Activated CD4-positive, CD25-positive, alpha-beta regulatory T cell treated with anti-CD3 and anti-CD28 coated beads, Interleukin-2, amount 50 U/mL, for 16 hours (primary cell): ENCODE data around the gene COL6A5.
"Not testable (repeated sequence)": the region's sequence is repeated elsewhere in the genome, so short reads cannot be mapped to it uniquely, and the experiment has no call there.

Experiments used
- DNase-seq: peaks from one replicate; pipeline ENCODE4 v3.0.0-alpha.2; 2020; ENCODE audit warnings: low read depth, low spot score

The COL6A5 gene

GRCh38 chr3:130442284-130442683, 96.8 kb downstream of the COL6A5 start:
- no peak for DNase-seq

GRCh38 chr3:130446840-130447239, 101.4 kb downstream of the COL6A5 start:
- not testable (repeated sequence) for DNase-seq

- DNase-seq = not testable (repeated sequence)
These were observed 102.7 kb downstream of the COL6A5 start for GRCh38 chr3:130448155-130448554.

GRCh38 chr3:130456540-130456939, 111.1 kb downstream of the COL6A5 start:
- no peak for DNase-seq

GRCh38 chr3:130457671-130458070, 112.2 kb downstream of the COL6A5 start:
- no peak for DNase-seq

GRCh38 chr3:130459944-130460343, 114.5 kb downstream of the COL6A5 start:
- DNase-seq = no peak

- DNase-seq = no peak
These were observed 116.6 kb downstream of the COL6A5 start for GRCh38 chr3:130462089-130462488.

GRCh38 chr3:130463221-130463620, 117.7 kb downstream of the COL6A5 start:
- no peak for DNase-seq

GRCh38 chr3:130465521-130465920, 120.0 kb downstream of the COL6A5 start:
- no peak for DNase-seq

GRCh38 chr3:130468311-130468710, 122.8 kb downstream of the COL6A5 start:
- no peak for DNase-seq

GRCh38 chr3:130470126-130470525, 124.7 kb downstream of the COL6A5 start:
- no peak for DNase-seq

- no peak for DNase-seq
These were observed 127.9 kb downstream of the COL6A5 start for GRCh38 chr3:130473416-130473815.

GRCh38 chr3:130480736-130481135, 135.3 kb downstream of the COL6A5 start:
- DNase-seq = no peak

GRCh38 chr3:130488288-130488687, 142.8 kb downstream of the COL6A5 start:
- no peak for DNase-seq

- no peak for DNase-seq
These were observed 143.4 kb downstream of the COL6A5 start for GRCh38 chr3:130488769-130489450.

- DNase-seq = no peak
These were observed 144.8 kb downstream of the COL6A5 start for GRCh38 chr3:130490241-130490640.

- DNase-seq = no peak
These were observed 146.0 kb downstream of the COL6A5 start for GRCh38 chr3:130491431-130491830.

- no peak for DNase-seq
These were observed 159.2 kb downstream of the COL6A5 start for GRCh38 chr3:130504701-130505100.

- DNase-seq = no peak
These were observed 160.6 kb downstream of the COL6A5 start for GRCh38 chr3:130506031-130506430.

GRCh38 chr3:130507746-130508145, 162.3 kb downstream of the COL6A5 start:
- no peak for DNase-seq

GRCh38 chr3:130509008-130509407, 163.5 kb downstream of the COL6A5 start:
- DNase-seq = no peak

GRCh38 chr3:130514681-130515080, 169.2 kb downstream of the COL6A5 start:
- no peak for DNase-seq

GRCh38 chr3:130515755-130516154, 170.3 kb downstream of the COL6A5 start:
- no peak for DNase-seq
